IPS-NIHi11 (cell line): ENCODE measurements around the gene TNFRSF8.

ENCODE experiments used
- DNase-seq: peaks from one replicate; pipeline ENCODE4 v3.0.0; 2012; ENCODE audit warnings: mixed read lengths, low spot score

The TNFRSF8 gene

DNA sequence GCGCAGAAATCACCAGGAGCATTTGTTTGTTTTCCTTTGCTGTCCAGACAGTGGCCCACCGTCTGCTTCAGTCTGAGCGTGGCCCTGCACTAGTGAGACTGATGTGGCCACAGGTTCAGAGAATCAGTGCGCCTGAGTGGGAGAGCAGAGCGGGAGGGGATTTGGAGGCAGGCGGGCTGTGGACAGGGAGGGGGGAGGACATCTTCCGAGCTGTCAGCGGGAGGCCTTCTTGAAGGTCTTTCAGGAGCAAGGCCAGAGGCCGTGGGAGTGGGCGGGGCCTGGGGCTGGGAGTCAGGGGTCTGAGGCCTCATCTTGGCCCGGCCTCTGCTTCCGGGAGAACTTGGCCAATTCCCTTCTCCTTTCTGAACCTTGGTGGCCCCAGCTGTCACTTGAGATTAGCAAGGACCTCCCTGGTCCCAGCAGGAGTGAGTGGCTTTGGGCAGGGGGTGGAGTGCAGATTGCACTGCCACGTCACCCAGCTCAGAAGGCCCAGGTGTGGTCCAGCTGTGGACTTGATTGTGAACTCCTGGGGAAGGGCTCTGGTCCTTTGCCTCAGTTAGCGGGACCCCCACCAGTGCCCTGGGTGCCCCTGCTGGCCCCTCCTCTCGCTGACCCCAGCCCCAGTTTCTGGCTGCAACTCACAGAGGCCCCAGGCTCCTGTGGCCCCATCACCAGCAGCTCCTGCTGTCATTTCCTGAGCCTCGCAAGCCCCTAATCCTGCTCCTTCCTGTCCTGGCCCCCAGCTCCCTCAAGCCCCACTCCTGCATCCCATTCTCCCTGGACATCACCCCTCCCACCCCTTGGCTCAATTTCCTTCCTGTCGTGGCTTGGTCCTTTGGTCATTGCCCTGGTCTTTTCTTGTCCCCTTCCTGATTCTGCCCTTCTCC, 112.1 kb downstream of the TNFRSF8 start:
- DNase-seq: peak; percentile 71

DNA sequence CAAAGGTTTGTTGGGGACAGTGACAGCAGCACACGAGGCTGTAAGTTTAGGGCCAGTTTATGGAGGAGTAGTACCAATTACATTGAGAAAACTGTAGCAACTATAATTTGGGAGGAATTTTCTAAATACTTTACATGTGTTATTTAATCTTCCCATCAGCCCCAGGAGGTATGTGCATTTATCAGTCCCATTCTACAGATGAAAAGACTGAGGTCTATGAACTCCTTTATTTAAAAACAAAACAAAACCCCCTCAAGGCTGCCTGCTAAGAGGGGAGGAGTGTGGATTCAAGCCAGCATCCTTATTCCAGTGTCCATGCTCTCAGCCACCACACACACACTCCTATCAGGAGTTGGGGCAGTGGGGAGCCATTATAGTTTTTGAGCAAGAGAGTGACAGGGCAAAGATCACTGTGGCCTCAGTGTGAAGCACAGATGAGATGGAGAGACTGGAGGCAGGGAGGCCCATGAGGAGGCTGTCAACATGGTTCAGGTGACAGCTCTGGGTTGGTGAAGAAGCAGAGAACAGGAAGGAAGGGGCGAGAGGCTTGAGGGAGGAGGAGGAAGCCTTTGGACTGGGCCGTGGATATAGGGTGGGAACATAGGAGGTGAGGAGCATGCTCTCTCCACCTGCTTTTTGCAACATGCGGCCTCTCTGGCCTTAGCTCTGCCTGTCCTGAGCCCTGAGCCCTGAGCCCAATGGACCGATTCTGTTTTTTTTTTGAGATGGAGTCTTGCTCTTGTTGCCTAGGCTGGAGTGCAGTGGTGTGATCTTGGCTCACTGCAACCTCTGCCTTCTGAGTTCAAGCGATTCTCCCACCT, 113.4 kb downstream of the TNFRSF8 start:
- no peak for DNase-seq

- DNase-seq: no peak
Observed at GRCh38 chr1:12177156-12177998, 114.3 kb downstream of the TNFRSF8 start.

- DNase-seq: peak; percentile 55
Observed at GRCh38 chr1:12177999-12178441, 114.9 kb downstream of the TNFRSF8 start.

DNA sequence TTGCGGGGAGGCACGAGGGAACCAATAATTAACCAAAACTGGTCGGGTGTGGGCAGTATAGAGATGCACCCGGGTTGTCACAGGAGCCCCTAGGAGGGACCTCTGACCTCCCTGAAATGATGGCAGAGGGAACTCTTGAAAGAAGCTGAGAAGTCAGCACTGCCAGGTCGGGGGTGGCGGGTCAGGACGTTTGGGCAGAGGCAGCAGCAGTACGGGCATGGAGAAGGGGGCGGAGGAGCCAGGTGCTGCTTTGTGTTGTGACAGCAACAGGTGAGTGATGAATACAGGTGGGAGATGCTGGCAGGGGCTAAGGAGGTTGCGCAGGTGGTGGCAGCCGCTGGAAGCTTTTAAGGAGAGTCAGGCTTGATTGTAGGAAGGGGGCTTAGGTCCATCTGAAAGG, 115.4 kb downstream of the TNFRSF8 start:
- no peak for DNase-seq

DNA sequence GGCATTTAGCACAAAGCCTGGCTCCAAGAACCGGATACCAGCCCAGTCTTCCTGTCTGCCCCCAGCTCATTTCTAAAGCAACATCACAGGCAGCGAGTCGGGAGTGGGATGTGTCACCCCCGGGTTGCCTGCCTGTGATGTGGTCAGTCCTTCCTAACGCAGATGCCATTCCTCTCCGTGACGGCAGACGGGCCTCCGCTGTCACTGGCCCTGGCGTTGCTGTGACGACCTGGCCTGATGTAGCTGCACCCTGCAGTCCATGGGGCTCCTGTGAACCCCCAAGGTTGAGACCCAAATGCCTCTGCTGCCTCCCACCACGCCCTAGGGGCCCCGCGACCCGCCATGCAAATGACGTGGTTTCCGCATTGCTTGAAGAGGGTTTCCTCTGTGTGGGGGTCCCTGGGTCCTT, 116.0 kb downstream of the TNFRSF8 start:
- DNase-seq: no peak

DNA sequence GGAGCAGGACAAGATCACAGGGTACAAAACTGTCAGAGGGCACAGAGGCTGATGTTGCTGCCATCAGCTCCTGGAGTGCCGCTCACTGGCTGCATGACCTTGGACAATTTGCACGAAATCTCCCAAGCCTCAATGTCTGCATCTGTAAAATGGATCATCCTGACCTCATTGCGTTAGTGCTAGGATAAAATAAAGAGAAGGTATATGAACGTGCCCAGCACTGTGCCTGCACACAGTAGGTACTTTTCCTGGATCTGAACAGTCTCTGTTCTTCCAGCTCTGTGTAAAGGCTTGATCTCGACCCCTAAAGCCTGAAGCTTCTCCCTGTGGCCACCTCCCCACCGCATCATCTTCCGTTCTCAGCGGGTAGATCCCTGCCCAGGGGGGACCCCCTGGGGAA, 116.6 kb downstream of the TNFRSF8 start:
- no peak for DNase-seq

DNA sequence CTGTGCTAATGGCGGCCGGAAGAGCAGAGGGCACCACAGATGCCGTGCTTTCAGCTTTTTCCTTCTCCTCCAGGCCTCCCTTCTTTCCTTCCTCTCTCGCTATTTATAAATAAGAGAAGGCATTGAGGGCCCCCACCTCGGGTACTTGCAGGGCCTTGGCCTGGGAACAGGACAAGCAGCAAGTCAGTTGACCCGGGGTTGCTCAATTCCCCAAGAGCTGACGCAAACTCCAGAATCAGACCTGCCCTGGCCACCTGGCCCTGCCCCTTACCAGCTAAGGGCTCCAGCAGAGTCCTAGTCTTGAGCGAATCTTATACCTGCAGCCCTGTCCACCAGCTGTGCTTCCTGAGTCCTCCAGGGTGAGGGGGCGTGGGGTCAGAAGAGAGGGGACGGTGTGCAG, 117.2 kb downstream of the TNFRSF8 start:
- no peak for DNase-seq

DNA sequence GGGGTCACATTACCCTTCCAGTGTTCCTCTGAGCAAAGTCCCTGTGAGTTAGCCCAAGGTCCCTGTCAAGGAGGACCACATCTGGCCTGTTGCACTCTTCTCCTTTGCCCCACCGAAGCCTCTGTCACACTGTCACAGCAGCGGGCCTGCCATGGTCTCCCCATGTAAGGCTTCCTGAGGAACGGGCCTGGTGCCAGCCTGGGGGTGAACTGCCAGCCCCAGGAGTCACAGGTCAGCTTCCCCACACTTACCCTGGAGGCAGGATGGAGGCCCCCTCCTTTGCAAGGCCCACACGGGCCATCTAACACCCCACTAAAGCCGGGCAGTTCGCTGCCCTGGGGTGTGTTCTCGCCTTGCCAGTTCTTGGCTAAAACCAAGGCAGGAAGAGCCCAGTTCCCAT, 117.8 kb downstream of the TNFRSF8 start:
- no peak for DNase-seq

GRCh38 chr1:12181568-12181967, 118.5 kb downstream of the TNFRSF8 start:
- no peak for DNase-seq

DNA sequence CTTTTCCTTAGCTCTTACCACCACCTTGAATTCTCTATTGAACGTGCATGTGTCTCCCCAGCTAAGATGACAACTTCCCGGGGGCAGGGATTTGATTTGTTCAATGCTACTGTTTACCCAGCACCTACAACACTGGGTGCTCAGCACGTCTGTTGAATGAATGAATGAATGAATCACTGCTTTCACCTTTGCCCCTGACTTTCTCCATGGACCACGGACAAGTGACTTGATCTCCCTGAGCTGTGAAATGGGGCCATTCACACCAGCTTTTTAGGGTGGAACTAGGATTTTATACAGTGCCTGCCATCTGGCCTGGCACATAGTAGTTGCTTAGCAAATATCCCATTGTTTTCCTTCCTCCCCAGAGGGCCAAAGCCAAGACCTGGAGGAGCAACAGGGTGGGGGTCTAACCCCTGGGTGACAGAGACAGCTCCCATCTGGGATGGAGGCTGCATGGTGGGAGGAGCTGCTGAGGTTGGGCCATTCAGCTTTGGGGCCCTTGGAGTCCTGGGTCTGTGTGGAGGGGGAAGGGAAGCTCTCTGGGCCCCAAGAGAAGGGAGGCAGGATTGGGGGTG, 119.4 kb downstream of the TNFRSF8 start:
- no peak for DNase-seq

DNA sequence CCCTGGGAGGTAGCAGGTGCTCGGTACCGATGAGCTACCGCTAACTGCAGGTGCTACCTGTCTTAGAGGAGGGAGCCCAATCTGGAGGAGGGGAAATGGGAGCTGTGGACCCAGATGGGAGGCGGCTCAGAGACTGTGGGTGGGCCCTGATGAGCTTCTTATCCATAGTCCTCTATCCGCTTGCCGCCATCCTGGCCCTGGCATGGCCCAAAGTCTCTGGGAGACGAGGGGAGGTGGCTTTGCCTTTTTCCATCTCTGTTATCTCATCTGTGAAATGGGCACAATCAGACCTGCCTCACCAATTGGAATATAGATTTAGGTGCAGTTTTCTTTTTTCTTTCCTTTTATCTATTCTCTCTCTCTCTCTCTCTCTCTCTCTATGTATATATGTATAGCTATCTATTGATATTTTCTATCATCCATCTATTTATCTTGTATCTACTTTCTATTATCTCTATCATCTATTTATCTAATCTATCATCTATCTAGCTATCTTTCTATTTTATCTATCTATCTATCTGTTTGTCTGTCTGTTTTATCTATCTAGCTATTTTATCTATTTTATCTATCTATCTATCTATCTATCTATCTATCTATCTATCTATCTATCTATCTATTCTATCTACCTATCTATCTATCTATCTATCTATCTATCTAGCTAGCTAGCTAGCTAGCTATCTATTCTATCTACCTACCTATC, 120.1 kb downstream of the TNFRSF8 start:
- no peak for DNase-seq

DNA sequence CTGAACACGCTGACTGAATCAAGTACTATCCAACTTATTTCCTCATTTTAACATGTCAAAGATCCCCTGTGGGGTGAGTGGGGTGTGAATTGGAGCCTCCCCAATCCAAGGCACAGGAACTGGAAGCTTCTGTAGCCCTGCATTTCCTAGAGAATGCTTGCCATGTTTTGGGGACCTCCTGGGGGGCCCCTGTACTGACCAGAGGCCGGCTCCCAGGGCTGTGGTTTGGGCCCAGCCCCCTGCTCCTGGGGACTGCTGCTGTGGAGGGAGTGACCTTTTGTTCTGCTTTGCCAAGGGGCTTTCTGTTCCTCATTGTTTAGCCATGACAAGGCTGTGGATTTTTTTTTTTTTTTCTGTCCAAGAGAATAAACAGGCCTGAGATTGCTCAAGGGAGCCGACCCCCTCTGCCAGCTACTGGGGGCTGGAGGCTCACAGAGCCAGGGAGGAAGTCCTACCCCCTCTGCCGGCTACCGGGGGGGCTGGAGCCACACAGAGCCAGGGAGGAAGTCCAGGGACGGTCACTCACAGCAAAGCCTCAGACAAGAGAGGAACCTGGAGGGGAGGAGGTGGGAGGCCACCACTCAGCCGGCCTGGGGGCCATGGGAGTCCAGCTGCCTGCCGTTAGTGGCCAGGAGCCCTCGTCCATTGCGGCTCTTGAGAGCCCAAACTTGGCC, 121.0 kb downstream of the TNFRSF8 start:
- DNase-seq: peak; percentile 37

- no peak for DNase-seq
Observed at GRCh38 chr1:12185036-12185917, 122.2 kb downstream of the TNFRSF8 start.

DNA sequence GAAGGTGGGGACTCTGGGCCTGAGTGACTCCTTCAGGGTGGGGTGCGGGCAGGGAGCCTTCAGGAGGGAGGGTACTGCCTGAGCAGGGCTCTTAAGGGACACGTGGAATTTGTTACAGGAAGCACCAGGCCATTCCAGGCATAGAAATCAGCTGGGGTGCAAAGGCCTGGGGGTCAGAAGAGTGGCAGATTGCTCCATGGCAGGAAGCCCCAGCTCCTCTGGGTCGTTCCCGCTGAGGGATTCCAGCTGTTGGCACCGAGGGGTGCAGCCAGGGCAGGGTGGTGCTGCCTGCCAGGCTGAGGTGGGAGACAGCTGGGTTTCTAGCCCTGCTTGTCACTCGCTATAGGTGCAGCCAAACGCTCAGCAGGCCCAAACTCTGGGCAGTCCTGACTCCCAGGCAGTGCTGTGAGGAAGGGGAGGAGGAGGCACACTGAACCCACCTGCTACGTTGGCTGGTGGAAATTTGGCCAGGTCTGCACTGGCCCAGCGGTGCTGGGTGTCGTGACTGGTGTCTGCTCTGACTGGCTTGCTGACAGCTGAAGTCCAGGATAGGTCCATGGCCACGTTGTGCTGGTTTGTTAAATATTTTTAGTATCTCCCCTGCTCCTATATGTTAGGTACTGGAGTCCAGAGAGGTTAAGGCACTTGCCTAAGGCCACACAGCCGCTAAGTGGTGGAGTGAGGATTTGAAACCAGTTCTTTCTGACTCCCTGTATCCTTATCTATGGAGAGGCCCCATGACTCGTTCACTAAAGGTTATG, 123.0 kb downstream of the TNFRSF8 start:
- no peak for DNase-seq

GRCh38 chr1:12186679-12186985, 123.5 kb downstream of the TNFRSF8 start:
- no peak for DNase-seq

DNA sequence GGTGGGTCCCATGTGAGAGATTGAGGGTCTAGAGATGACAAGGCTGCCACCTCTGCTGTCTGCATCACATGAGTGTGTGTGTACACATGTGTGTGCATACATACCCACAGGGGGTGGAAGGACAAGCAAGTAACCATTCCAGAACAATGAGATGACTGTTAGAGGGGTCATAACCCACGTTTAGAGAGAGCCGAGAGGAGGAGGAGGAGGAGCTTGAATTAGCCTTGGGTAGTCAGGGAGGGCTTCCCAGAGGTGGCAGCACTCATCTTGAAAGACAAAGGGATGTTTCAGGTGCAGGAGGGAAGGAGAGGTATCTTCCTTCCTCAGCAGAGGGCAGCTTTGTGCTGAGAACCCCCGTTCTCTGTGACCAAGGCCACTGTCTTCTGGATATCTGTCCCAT, 125.0 kb downstream of the TNFRSF8 start:
- DNase-seq: peak; percentile 39

GRCh38 chr1:12188657-12189327, 125.7 kb downstream of the TNFRSF8 start:
- DNase-seq: no peak

- DNase-seq: no peak
Observed at GRCh38 chr1:12189328-12189682, 126.2 kb downstream of the TNFRSF8 start.
